SIG-M5 treated with dmso at 0.1 percent for 504 hours (cell line): ENCODE results near the gene LIMCH1.
"Not testable (repeated sequence)": the region's sequence is repeated elsewhere in the genome, so short reads cannot be mapped to it uniquely, and the experiment has no call there.

Source experiments
- DNase-seq: peaks from one replicate; lab custom pipeline; 2025; ENCODE audit not compliant: unreplicated experiment; lab: John Stamatoyannopoulos, UW

The LIMCH1 gene

DNA sequence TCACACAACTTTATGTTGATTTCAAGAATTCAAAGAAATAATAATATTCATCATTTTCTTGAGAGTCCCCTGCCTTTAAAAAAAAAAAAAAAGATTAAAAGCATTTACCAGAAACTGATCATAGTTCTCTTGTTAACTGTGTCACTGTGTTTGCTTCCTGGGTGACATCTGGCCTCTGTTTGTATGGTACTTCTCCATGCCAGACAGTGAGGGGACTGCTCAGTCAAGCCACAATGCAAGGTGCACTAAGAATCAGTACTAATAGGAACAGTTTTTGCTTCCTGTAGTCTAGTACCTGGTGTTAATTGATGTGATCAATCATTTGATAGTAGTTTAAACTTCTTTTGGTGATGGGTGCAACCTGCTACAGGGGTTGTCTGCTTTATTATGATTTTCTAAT is 133.0 kb downstream of the LIMCH1 start:
- no peak for DNase-seq

DNA sequence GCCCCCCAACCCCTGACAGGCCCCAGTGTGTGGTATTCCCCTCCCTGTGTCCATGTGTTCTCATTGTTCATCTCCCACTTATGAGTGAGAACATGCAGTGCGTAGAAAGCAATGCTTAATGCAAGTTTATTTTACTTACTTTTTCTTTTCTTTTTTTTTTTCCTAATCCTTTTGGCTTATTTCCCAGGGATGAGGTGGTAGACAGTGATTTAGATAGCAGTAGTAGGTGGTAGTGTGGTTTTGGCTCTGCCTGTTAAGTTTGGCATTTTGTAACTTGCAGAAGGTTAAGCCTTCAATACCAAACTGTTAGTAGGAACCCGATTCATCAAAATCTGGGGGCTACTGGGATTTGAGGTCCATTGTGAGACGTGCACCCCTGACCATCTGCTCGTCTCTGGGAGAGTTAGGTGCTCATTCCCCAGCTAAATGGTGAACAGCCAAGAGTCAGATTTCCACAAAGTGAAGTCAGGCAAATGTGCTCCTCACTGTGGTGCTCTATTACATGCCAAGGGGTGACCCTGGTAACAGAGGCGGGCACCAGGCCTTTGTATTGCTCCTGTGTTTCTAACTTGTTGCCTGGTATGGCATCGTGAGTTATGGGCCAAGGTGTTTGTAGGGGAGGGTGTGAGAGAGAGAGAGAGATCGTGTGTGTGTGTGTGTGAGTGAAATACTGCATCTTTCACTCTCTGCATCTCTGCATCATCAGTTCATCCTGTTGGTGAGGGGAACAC is 140.3 kb downstream of the LIMCH1 start:
- no peak for DNase-seq

DNA sequence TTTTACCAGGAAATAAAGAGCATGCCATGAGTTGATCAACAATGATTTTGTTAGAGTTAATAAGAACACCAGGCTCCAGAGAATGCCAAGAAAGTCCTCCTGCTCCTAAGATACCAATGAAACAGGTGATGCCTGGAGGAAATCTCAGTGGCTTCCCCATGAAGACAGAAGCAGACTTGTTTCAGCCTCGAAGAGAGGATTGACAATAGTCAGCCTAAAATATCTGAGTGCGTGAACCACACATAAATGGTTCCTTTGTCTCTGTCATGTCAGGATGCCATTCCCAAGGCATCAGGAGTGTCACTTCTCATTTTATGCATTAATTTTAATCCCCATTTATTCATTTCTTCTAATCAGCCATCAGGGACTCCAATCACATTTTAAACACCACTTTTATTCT is 141.0 kb downstream of the LIMCH1 start:
- no peak for DNase-seq

DNA sequence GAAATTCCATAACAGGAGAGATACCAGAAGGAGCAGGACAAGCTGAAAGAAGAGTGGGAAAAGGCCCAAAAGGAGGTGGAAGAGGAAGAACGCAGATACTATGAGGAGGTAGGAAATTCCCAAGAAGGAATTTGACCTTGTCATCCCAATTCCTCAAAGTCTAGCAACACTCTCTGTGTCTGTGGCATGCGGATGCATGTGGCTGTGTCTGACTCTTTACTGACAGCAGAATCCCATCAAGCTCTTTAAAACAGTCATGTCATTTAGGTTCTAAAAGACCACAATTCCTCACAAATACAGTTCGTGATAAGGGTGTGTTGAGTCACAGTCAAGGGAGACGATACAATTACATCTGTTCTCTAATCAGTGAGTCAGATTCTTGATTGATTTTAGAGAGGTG is 142.0 kb downstream of the LIMCH1 start:
- no peak for DNase-seq

DNA sequence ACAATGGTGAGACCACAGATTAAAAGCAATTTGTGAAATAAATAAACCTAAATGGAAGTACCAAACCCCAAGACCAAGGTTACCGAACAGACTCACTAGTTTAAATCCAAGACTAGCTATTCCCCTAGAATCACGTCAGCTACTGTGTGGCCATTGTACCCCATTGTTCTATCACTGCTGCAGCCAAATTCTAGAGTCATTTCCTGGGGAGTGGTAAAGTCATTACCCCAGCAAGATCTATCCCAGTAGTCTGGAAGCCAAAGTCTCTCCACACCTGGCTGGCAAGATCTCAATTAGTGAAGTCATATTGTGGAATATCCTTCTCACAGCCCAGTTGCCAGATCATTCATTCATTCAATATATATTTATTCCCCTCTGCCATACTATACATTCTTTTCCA is 143.1 kb downstream of the LIMCH1 start:
- no peak for DNase-seq

DNA sequence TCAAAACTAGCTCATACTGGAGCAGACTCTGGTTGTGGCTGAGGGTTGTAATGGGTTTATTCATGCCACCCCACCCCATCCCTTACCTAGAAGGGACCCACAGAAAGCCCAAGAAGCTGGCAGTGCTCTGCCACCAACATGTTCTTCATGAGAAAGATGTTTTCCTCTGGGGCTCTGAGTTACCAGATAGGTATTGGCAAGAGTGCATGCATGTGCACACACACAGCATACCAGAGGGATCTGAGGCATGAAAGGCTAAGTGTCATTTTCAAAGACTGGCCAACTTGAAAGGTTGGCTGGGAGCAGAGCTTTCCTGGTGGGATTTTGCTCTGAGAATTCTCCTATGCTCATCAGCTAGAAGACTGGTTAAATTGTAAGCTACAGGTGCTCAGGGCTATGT is 145.4 kb downstream of the LIMCH1 start:
- no peak for DNase-seq

DNA sequence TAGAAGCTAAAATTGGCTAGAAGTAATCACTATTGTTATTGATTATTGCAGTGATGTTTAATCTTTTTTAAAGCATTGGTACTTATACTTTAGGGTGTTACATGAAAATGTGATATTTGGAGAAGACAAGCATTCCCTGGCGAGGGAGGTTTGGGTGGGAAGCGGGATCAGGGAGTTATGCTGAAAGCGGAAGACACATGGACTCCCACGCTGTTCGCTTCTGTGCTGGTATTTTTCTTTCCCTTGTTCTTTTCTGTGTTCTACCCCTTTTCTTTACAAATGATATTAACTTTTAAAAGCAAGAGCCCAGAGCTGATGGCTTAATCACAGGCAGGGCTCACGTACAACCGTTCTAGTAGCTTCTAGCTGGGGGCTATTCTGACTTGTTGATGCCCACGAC is 148.9 kb downstream of the LIMCH1 start:
- no peak for DNase-seq

DNA sequence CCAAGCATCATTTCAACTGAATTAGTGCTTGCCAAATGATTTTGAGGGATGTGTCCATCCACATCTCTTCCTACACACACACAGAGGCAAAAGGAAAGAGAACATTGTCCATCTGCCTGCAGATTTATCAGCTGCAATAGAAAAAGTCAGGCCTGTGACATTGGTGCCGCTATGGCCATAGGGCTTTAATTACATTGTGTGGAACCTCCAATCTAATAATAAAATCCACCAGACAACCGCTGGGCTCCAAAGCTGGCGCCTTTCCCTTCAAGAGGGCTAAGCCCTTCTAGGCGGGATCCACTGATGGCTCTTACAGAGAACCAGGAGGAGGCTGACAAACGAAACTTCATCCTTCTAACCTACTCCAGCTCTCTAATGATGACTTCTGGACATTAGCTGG is 150.0 kb downstream of the LIMCH1 start:
- DNase-seq, result no peak

DNA sequence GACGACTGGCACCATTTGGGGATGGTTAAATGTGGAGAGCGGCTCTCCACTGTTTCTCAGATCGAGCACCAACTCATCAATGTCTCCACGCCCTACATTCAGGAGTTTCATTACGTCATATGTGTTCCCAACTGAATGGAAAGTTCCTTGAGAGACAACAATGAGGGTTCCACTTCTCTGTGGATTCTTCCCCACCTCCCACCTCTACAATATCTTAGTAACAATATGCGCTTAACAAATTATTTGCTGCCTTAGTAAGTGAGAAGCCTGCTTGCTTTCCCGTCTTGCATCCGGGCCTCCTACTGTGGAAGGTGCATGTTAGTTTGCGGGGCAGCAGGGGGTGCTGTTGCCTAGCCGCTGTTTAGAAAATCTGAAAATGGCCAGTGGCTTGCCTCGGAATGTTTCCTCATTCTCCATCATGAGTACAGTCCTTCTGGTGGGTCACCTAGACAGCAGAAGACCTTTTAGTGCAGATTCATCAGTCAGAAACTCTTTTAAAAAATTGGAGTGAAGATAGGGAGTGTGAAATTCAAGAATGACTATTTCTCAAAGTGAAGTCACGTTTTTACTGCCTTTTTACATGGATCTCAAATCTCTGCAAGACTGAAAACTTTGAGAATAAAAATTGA is 154.9 kb downstream of the LIMCH1 start:
- DNase-seq, result peak; percentile 59

DNA sequence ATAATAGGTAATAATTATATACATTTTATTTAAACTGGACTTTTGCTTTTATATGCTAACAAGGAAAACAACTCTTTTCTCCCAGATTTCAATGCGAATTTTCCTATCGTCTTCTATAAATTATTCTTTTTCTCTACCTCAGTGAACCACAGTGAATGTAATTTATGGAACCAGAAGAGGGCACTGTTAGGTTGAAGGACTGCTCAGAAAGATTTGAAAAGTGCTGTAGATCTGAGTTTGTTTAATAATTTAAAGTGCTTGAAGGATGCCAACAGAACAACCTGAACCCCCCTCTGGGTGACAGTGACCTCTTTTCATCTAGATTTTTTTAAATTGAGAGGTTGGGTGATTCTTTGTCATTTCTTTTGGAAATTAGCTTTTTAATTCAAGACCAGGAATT is 155.7 kb downstream of the LIMCH1 start:
- DNase-seq, result peak; percentile 9

DNA sequence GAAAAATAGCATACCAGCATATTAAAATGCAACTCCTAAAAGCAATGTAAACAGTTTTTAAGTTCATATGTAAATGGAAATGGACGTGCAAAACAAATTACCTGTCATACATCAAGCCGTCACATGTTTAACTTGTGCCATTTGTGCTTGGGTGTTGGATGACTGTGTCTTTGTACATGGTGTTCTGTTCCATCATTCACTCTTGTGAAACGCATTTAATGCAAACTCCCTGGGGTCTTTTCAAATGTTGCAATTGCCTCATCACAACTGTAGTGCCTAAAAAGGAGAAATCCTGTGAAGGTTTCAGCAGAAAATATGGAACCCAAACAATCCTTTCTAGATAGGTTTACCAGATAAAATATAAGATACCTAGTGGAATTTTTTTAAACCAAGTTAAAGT is 158.2 kb downstream of the LIMCH1 start:
- DNase-seq, result peak; percentile 3

DNA sequence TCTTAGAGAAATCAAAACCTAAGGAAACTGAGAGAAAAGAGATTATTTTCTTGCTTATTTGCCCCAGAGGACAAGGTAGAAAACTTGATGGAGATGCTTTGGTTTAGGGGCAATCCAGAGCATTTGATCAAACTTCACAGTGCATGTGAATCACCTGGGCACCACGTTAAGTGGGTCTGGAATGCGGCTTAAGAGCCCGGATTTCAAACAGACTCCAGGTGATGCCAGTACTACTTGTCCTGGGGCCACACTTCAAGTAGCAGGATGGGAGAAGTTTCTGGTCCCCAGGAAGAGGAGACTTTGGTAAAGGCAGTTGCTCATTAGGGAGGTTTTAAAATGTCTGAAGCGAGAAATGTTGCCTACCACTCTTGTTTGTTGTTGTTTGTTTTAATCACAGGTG is 158.8 kb downstream of the LIMCH1 start:
- DNase-seq, result no peak

DNA sequence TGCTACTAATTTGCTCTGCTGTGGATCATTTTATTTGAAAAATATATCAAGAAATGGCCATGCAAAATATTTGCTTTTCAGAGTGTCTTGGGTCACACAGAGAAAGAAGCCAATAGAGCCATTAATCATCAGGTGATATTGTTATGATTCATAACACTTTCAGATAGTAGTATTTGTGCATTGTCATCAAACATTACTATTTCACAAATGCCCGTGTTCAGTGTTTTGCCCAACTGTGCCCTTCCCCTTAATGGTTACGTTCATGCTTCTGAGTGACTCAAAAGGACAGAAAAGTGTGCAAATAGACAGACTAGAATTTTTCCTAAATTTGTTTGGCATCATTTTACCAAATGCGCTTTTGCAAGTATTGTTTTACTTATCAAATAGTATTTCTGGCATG is 164.0 kb downstream of the LIMCH1 start:
- DNase-seq, result no peak

DNA sequence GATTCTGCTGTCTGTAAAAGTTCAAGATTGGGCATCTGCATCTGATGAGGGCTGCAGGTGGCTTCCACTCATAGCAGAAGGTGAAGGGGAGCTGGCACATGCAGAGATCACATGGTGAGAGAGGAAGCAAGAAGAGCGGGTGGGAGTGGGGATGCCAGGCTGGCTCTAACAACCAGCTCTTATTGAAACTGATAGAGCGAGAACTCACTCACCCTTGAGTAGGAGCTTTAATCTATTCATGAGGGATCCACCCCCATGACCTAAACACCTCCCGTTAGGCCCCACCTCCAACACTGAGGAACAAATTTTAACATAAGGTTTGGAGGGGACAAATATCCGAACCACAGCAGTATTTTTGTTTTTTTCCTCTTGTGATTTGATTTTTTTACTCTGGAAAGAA is 164.8 kb downstream of the LIMCH1 start:
- DNase-seq, result no peak

DNA sequence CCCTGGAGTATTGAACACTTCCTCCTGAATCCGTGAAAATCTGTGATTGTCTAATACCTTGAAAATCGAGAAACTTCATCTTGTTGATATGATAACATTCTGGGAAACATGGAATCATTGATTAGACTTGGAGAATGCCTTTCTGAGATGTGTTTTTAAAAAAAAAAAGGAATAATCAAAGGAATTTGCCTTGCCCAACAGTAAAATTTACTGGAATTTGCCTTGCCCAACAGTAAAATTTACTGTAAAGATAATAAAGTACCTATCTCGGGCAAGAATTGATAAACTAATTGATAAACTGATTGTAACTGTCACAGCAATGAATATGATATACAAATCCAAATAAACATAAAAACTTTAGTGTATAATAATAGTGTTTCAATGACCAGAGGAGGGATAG is 165.8 kb downstream of the LIMCH1 start:
- DNase-seq, result no peak

DNA sequence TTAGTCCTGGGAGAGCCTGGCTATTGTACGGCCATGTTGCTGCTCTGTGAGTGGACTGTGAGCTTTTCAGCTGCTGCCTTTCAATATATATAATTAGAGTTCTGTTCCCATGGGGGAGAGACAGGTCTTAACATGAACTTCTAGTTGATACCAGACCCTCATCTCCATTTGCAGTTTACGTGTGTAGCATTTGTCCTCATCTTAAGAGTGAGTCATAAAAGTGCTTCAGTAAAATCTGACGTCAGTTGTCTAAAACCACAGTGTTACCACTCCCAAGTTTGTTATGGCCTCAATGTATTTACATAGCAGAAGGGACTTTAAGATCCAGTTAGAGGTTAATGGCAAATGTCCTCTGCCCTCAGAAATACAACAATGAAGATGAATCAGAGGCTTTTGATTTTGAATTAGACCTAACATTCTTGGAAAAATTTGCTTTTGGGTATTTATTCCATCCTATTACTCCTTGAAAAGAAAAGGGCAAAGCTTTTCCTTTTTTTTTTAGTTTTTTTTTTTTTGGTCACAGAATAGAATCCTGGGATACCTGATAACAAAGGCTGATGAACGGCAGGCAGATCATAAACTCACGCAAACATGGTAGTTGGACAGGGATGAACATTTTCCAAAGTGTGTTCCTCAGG is 172.0 kb downstream of the LIMCH1 start:
- DNase-seq, result no peak

DNA sequence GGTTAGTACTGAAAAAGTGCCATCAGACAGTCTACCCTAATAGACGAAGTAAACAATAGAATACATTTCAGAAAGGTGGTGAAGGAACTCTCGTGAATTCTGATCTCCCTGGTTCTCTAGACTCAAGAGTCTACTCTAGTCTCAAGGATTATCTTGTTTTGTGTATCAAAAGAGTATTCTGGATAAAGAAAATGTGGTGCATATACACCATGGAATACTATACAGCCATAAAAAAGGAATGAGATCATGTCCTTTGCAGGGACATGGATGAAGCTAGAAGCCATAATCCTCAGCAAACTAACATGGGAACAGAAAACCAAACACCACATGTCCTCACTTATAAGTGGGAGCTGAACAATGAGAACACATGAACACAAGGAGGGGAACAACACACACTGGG is 173.7 kb downstream of the LIMCH1 start:
- not testable (repeated sequence) for DNase-seq

DNA sequence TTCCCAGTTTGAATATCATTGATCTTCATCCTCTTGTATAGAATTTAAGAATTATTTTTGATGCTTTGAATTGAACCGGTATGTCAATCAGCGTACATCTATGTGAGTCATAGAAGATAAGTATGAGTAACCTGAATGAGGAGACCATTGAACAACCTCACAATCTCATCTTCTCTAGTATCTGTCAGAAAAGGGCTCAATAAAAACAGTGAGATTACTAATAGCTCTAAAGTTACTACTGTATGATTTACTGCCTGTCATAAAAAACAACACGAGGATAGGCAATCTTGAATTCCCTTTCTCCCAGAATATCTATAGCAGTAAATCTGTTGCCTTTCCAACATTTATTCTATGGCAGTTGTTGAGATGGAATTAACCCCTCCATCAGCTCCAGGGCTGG is 174.5 kb downstream of the LIMCH1 start:
- no peak for DNase-seq

DNA sequence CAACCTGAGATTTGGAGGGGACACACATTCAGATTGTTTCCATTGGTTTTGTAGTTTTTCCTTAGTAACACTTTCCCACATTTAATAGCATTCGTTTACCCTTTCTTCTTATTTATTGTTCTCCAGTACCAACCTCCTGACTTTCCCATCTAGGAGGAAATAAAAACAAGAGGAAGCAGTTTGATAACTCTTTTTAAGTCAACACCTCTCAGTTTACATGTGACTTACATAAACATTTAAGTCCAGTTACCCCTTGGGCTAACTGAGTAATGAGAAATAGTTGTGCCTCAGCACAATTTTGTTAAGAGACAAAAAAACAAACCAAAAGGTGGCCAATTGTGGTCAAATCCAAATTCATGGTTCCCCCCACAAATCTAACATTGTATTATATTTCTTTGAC is 175.8 kb downstream of the LIMCH1 start:
- no peak for DNase-seq

DNA sequence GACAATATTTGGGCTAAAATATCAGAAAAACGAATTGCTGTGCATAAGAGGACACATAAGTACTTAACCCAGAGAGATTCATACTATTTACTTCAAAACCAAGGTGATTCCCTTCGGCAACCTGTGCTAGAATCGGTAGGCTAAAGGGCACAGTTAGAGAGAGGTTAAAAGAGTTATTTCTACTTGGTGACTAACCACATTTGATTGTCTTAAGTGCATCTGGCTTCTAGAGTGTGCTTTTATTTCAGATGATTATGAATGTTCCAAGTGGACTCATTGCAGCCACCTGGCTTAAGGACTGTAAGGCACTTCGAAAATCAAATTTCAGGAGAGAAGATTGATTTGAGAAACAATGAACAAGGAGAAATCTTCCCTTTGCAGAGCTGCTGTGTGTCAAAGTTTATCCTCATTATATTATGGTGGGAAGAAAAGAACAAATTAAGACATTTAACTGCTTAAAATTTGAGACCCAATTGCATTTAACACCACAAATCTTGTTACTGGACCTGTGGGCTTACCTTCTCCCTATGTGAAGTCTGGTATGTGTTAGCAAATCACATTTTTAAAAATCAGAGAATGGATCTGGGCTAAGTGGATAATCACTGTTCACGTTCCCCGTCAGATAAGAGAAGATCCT is 176.5 kb downstream of the LIMCH1 start:
- DNase-seq, result no peak

DNA sequence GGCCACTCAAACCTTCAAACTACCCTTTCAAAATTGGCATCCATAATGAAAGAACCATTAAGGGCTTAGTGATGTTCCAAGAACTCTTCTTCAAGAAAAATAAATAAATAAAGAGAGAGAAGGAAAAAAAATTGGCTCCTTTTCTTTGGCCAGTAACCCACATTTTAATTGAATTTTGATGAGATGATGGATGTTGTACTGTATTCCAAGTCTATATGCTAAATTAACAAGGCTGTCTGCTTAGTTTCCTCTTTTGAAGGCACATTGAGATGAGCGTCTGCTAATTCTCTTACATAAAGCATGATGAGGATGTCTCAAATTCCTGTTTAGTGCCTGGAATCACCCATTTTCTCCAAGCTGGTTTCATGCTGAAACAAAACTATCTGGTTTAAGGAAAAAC is 177.2 kb downstream of the LIMCH1 start:
- no peak for DNase-seq

DNA sequence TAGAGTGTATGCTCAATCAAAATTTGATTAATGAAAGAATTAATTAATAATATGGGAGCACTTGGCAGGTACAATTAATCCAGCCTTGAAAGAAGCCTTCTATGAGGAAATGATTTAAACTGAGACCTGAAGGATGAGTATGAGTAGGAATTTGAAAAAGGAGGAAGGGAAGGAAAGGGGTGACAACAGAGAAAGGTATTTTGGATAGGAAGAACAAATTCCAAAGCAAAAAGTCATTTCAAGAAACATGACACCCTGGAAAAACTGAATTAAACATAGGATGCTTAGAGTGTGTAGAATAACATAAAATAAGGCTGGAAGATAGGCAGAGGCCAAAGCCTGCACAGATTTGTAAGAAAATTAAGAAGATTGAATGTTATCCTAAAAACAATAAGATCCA is 180.9 kb downstream of the LIMCH1 start:
- DNase-seq, result no peak
